HCT116 (cell line): ENCODE measurements around the gene HLCS. TPM values are rescaled to one million over a fixed set of nuclear protein-coding genes. Genes with fewer than 3 reads are reported as not detected.

ENCODE experiments used
- ATAC-seq: fragments of 200-7000 bp; cut with Tn5 transposase; 2 replicates; pipeline ENCODE4 v1.9.1; 2020; ENCODE audit warnings: mild to moderate bottlenecking, moderate library complexity
- BruUV-seq: library from RNA; stranded (reverse); fragments of 400-500 nt; replicated peaks from 2 replicates; lab custom pipeline; 2021; lab: Mats Ljungman, UMichigan
- CTCF ChIA-PET: fragments of 300-600 bp; sonication (Branson Sonifier 250); formaldehyde crosslinking; loops from one replicate; lab custom pipeline; 2021; ENCODE audit warnings: antibody characterized with exemption; lab: Charles Lee
- POLR2A ChIA-PET: fragments of 300-600, 350-600 bp; sonication (Branson Sonifier 250); formaldehyde crosslinking; loops from one replicate; lab custom pipeline; 2021; ENCODE audit warnings: antibody characterized with exemption; lab: Charles Lee
- RAD21 ChIA-PET, 2 experiments: fragments of 300-600 bp; sonication (Branson Sonifier 250); formaldehyde crosslinking; loops; one replicate each; lab custom pipeline; 2023; ENCODE audit warnings: low total read pairs in 2 of 2; ENCODE audit not compliant: uncharacterized antibody in 2 of 2, unreplicated experiment in 2 of 2, low non-redundant PET in 1 of 2; lab: Charles Lee
- DNase-seq: peaks from one replicate; pipeline ENCODE4 v3.0.0-alpha.2; 2010; ENCODE audit warnings: low read depth, low spot score
- H2AFZ ChIP-seq: fragments of 200-600 bp; shearing (Covaris generic), sonication (generic); 2 replicates; pipeline ENCODE4 v1.6.1; 2017; ENCODE audit warnings: low read depth, mixed run types, mixed read lengths, antibody characterized with exemption, low read length; ENCODE audit not compliant: poor library complexity, severe bottlenecking
- H3K27ac ChIP-seq: 2 replicates; pipeline ENCODE4 v1.5.1; 2012; ENCODE audit warnings: low read depth, low read length
- H3K27me3 ChIP-seq: fragments of 200-600 bp; sonication (generic); 2 replicates; pipeline ENCODE4 v1.6.1; 2016; ENCODE audit warnings: mixed run types, low read length, mixed read lengths; ENCODE audit not compliant: insufficient read depth
- H3K36me3 ChIP-seq, 2 experiments: fragments of 200-500 bp in 1 of 2; fragments of 200-600 bp in 1 of 2; sonication (Bioruptor generic) in 1 of 2; sonication (generic) in 1 of 2; 2 replicates each; pipeline versions ENCODE4 v1.5.1 to v1.6.1; 2014 to 2016; ENCODE audit warnings: low read length in 2 of 2, inconsistent platforms in 1 of 2, mixed read lengths in 1 of 2, mixed run types in 1 of 2; ENCODE audit not compliant: insufficient read depth in 2 of 2, control insufficient read depth in 1 of 2
- H3K4me1 ChIP-seq, 2 experiments: fragments of 200-600 bp in 1 of 2; sonication (generic) in 1 of 2; 2 replicates each; pipeline versions ENCODE4 v1.5.1 to v1.6.1; 2012 to 2017; ENCODE audit warnings: low read length in 2 of 2, inconsistent platforms in 1 of 2, mild to moderate bottlenecking in 1 of 2, mixed read lengths in 1 of 2, mixed run types in 1 of 2, moderate library complexity in 1 of 2; ENCODE audit not compliant: insufficient read depth in 2 of 2, control insufficient read depth in 1 of 2
- H3K4me2 ChIP-seq: fragments of 200-600 bp; sonication (generic); 2 replicates; pipeline ENCODE4 v1.6.1; 2017; ENCODE audit warnings: mixed run types, low read length, mixed read lengths
- H3K4me3 ChIP-seq, 2 experiments: fragments of 200-600 bp in 1 of 2; sonication (generic) in 1 of 2; replicated peaks in 1 of 2; 2 replicates each; pipeline ENCODE4 v1.5.1; 2011 to 2016; ENCODE audit warnings: low read length in 2 of 2, control low read depth in 1 of 2, low read depth in 1 of 2, mild to moderate bottlenecking in 1 of 2, mixed read lengths in 1 of 2, mixed run types in 1 of 2
- H3K79me2 ChIP-seq: fragments of 200-600 bp; sonication (generic); 2 replicates; pipeline ENCODE4 v1.6.1; 2017; ENCODE audit warnings: mild to moderate bottlenecking, mixed run types, low read length, moderate library complexity, mixed read lengths; ENCODE audit not compliant: insufficient read depth
- H3K9ac ChIP-seq: fragments of 200-600 bp; sonication (generic); 2 replicates; pipeline ENCODE4 v1.6.1; 2016; ENCODE audit warnings: low read length, mixed read lengths
- H3K9me2 ChIP-seq: fragments of 200-600 bp; sonication (generic), shearing (Covaris generic); 2 replicates; pipeline ENCODE4 v1.6.1; 2017; ENCODE audit warnings: mixed run types, mild to moderate bottlenecking, moderate library complexity; ENCODE audit not compliant: insufficient read depth
- H3K9me3 ChIP-seq, 2 experiments: fragments of 200-500 bp in 1 of 2; fragments of 200-600 bp in 1 of 2; sonication (Bioruptor generic) in 1 of 2; sonication (generic) in 1 of 2; 2 replicates each; pipeline ENCODE4 v1.6.1; 2014 to 2017; ENCODE audit warnings: low read length in 2 of 2, mixed read lengths in 2 of 2, inconsistent platforms in 1 of 2, low read depth in 1 of 2, mild to moderate bottlenecking in 1 of 2, mixed run types in 1 of 2, moderate library complexity in 1 of 2; ENCODE audit not compliant: control insufficient read depth in 1 of 2, insufficient read depth in 1 of 2
- H4K20me1 ChIP-seq: fragments of 200-600 bp; sonication (generic), shearing (Covaris generic); 2 replicates; pipeline ENCODE4 v1.6.1; 2017; ENCODE audit warnings: mixed run types, mild to moderate bottlenecking, moderate library complexity; ENCODE audit not compliant: insufficient read depth
- EZH2phosphoT487 ChIP-seq: fragments of 200-600 bp; IDR thresholded peaks from 2 replicates; pipeline ENCODE4 v1.6.1; 2018; ENCODE audit warnings: antibody characterized with exemption, borderline replicate concordance
- SIN3A ChIP-seq: IDR thresholded peaks from 2 replicates; pipeline ENCODE4 v1.6.1; 2012; ENCODE audit warnings: low read depth
- YY1 ChIP-seq: IDR thresholded peaks from 2 replicates; pipeline ENCODE4 v1.6.1; 2011; ENCODE audit warnings: low read length, low read depth, moderate library complexity, mild to moderate bottlenecking; ENCODE audit not compliant: insufficient replicate concordance; ENCODE audit errors: extremely low read depth
- ZFX ChIP-seq: fragments of 450-650 bp; IDR thresholded peaks from 2 replicates; pipeline ENCODE4 v1.6.1; 2017
- intact Hi-C: fragments of 100-400 bp; cut with micrococcal nuclease; formaldehyde crosslinking; loops from 2 replicates; pipeline ENCODE4 v1.10.0; 2022
- total RNA-seq: library from RNA; stranded (reverse); gene quantifications from one replicate; pipeline ENCODE4 v1.2.1, GENCODE V29; 2021; ENCODE audit not compliant: unreplicated experiment
- TF ChIP-seq, protein P1 (sequence below): IDR thresholded peaks from 2 replicates; pipeline ENCODE4 v1.6.1; 2012; ENCODE audit warnings: low read depth
- TF ChIP-seq, protein P2 (sequence below): IDR thresholded peaks from 2 replicates; pipeline ENCODE4 v1.6.1; 2012
- TF ChIP-seq, protein P3 (sequence below): IDR thresholded peaks from 2 replicates; pipeline ENCODE4 v1.6.1; 2012
- TF ChIP-seq, protein P4 (sequence below), 3 experiments: fragments of 200-600 bp in 1 of 3; sonication (generic) in 1 of 3; IDR thresholded peaks in 2 of 3; conservative IDR thresholded peaks in 1 of 3; 2 replicates each; pipeline ENCODE4 v1.5.1; 2012 to 2017; ENCODE audit warnings: low read depth in 2 of 3, low read length in 2 of 3, antibody characterized with exemption in 1 of 3, borderline replicate concordance in 1 of 3, control low read depth in 1 of 3, mild to moderate bottlenecking in 1 of 3, mixed read lengths in 1 of 3, mixed run types in 1 of 3, moderate library complexity in 1 of 3; ENCODE audit not compliant: insufficient read depth in 1 of 3

The HLCS gene
- total RNA-seq, 1 experiment from 2014 or later, result 18.5 TPM

DNA sequence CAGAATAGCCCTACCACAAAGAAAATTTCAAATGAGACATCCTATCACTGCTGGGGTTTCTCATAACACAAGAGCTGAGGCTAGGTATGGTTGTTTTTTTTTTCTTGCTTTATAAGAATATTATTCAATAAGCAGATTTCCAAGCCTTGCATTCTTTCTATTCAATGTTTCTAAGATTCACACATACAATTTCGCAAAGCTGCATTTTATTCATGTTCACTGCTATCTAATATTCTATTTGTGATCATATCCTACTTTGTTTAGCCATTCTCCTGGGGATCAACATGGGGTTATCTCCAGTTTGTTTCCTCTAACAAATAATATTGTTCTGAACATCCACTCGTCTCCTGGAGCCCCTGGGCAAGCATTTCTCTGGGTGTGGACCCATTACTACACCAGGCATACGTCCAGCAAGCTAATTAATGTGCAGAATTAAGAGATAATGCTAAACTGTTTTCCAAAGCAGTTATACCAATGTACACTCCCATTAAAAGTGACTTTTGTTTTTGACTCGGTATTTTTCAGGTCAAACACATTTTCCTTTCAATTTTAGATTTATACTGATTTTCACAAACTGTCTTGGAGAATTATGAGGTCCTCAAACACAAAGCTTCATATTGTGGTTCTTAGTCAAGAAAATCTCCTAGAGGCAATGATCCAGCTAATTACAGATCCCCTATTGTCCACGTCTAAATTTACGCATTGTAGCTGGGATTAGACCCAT lies 15.7 kb upstream of the HLCS start (continued):
- TF ChIP-seq, protein P1, sequence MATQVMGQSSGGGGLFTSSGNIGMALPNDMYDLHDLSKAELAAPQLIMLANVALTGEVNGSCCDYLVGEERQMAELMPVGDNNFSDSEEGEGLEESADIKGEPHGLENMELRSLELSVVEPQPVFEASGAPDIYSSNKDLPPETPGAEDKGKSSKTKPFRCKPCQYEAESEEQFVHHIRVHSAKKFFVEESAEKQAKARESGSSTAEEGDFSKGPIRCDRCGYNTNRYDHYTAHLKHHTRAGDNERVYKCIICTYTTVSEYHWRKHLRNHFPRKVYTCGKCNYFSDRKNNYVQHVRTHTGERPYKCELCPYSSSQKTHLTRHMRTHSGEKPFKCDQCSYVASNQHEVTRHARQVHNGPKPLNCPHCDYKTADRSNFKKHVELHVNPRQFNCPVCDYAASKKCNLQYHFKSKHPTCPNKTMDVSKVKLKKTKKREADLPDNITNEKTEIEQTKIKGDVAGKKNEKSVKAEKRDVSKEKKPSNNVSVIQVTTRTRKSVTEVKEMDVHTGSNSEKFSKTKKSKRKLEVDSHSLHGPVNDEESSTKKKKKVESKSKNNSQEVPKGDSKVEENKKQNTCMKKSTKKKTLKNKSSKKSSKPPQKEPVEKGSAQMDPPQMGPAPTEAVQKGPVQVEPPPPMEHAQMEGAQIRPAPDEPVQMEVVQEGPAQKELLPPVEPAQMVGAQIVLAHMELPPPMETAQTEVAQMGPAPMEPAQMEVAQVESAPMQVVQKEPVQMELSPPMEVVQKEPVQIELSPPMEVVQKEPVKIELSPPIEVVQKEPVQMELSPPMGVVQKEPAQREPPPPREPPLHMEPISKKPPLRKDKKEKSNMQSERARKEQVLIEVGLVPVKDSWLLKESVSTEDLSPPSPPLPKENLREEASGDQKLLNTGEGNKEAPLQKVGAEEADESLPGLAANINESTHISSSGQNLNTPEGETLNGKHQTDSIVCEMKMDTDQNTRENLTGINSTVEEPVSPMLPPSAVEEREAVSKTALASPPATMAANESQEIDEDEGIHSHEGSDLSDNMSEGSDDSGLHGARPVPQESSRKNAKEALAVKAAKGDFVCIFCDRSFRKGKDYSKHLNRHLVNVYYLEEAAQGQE, result no peak
- TF ChIP-seq, protein P2, sequence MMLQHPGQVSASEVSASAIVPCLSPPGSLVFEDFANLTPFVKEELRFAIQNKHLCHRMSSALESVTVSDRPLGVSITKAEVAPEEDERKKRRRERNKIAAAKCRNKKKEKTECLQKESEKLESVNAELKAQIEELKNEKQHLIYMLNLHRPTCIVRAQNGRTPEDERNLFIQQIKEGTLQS, result no peak
- TF ChIP-seq SIN3A, result no peak
- no peak for TF ChIP-seq EZH2phosphoT487
- no peak for TF ChIP-seq YY1
- TF ChIP-seq, protein P3, sequence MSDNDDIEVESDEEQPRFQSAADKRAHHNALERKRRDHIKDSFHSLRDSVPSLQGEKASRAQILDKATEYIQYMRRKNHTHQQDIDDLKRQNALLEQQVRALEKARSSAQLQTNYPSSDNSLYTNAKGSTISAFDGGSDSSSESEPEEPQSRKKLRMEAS, result no peak

DNA sequence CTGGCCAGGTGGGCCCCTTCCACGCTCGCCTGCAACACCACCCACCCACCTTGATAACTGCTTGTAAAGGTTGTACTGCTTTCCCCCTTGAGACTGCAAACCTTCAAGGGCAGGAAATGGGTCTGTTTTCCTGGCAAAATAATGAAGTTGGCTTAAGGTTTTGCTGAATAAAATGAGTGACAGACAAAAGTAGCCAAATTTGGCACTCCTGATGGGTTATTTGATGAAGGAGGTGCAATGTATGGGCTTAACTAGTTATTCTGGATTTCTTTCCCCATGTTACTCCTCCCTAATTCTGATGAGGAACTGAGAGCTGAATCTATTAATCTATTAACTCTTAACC lies 14.6 kb upstream of the HLCS start:
- CTCF ChIA-PET, result no interaction called here
- no TSS peak for BruUV-seq

More for the DNA sequence above, 14.6 kb upstream of the HLCS start:
- no peaks in the 10 kb centered on the region for H3K9me2 ChIP-seq
- H3K9ac ChIP-seq, result peak overlapping the region; percentile 68
- peak overlapping the region; percentile 48 to 63 for H3K4me3 ChIP-seq
- TF ChIP-seq ZFX (no peak), YY1 (no peak)
- TF ChIP-seq, protein P4, sequence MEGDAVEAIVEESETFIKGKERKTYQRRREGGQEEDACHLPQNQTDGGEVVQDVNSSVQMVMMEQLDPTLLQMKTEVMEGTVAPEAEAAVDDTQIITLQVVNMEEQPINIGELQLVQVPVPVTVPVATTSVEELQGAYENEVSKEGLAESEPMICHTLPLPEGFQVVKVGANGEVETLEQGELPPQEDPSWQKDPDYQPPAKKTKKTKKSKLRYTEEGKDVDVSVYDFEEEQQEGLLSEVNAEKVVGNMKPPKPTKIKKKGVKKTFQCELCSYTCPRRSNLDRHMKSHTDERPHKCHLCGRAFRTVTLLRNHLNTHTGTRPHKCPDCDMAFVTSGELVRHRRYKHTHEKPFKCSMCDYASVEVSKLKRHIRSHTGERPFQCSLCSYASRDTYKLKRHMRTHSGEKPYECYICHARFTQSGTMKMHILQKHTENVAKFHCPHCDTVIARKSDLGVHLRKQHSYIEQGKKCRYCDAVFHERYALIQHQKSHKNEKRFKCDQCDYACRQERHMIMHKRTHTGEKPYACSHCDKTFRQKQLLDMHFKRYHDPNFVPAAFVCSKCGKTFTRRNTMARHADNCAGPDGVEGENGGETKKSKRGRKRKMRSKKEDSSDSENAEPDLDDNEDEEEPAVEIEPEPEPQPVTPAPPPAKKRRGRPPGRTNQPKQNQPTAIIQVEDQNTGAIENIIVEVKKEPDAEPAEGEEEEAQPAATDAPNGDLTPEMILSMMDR (IDR thresholded peaks at IDR 0.05 in 2 of 3, conservative IDR thresholded peaks at IDR 0.05 in 1 of 3; ENCODE audit: borderline replicate concordance in 1 of 3, insufficient read depth in 1 of 3, low read depth in 2 of 3, low read length in 2 of 3), result no peak
- TF ChIP-seq, all 23 proteins: peak for 0
- H3K4me2 ChIP-seq, result peak overlapping the region; percentile 83
- H2AFZ ChIP-seq, result no peak overlapping the region
- ChIA-PET POLR2A (no interaction called here), RAD21 (no interaction called here)
- DNase-seq (no peak), ATAC-seq (no peak)
- no peaks in the 10 kb centered on the region for H3K79me2 ChIP-seq
- H4K20me1 ChIP-seq, result no peaks in the 10 kb centered on the region
- H3K36me3 ChIP-seq, result no peaks in the 10 kb centered on the region
- no peaks in the 10 kb centered on the region for H3K9me3 ChIP-seq
- no peaks in the 10 kb centered on the region for H3K27me3 ChIP-seq
- H3K27ac ChIP-seq, result peak overlapping the region; percentile 51
- intact Hi-C loops, result no loop called here
- H3K4me1 ChIP-seq, result peaks cover 7 to 19% of the 10 kb centered on the region in 2 experiments
